Activated naive CD4-positive, alpha-beta T cell treated with anti-CD3 and anti-CD28 coated beads, Interleukin-2, amount 50 U/mL, for 24 hours (primary cell): ENCODE measurements around the gene TP53I3.
A peak's percentile ranks its signal among the peaks of the same experiment; 100 is the strongest.
"Not testable (repeated sequence)": the region's sequence is repeated elsewhere in the genome, so short reads cannot be mapped to it uniquely, and the experiment has no call there.

ENCODE experiments used
- H3K27ac Mint-ChIP-seq: one replicate; pipeline ENCODE4 v1.8.0; 2021; ENCODE audit warnings: mild to moderate bottlenecking, mixed read lengths
- H3K27me3 Mint-ChIP-seq: one replicate; pipeline ENCODE4 v1.8.0; 2021; ENCODE audit warnings: mixed read lengths
- H3K36me3 Mint-ChIP-seq: one replicate; pipeline ENCODE4 v1.8.0; 2021; ENCODE audit warnings: mixed read lengths
- H3K4me1 Mint-ChIP-seq: one replicate; pipeline ENCODE4 v1.8.0; 2021; ENCODE audit warnings: mixed read lengths
- H3K4me3 Mint-ChIP-seq: one replicate; pipeline ENCODE4 v1.8.0; 2021; ENCODE audit warnings: mild to moderate bottlenecking, mixed read lengths
- H3K9me3 Mint-ChIP-seq: one replicate; pipeline ENCODE4 v1.8.0; 2021; ENCODE audit warnings: mixed read lengths

TP53I3 gene

GRCh38 chr2:24049485-24050021 is 35.1 kb downstream of the TP53I3 start, which contains the start of gene FKBP1B:
TSS of gene FKBP1B (plus strand) at chr2:24049741. CDS start at chr2:24049850, 109 bp downstream.
- H3K36me3 Mint-ChIP-seq = no peaks in the 10 kb centered on the region
- no peak within 1 kb of the TSS for H3K4me3 Mint-ChIP-seq
- H3K27me3 Mint-ChIP-seq = peaks cover 7% of the 10 kb centered on the region
- H3K27ac Mint-ChIP-seq = no peak within 1 kb of the TSS
- H3K9me3 Mint-ChIP-seq = no peaks in the 10 kb centered on the region
- peaks cover 28% of the 10 kb centered on the region for H3K4me1 Mint-ChIP-seq

GRCh38 chr2:24048769-24049484 is 35.7 kb downstream of the TP53I3 start:
- H3K27ac Mint-ChIP-seq = no peak overlapping the region
- peaks cover 28% of the 10 kb centered on the region for H3K4me1 Mint-ChIP-seq
- no peak overlapping the region for H3K4me3 Mint-ChIP-seq
- H3K36me3 Mint-ChIP-seq = no peaks in the 10 kb centered on the region
- no peaks in the 10 kb centered on the region for H3K9me3 Mint-ChIP-seq
- peaks cover 5% of the 10 kb centered on the region for H3K27me3 Mint-ChIP-seq

- Mint-ChIP-seq H3K4me3 (peak overlapping the region; percentile 96), H3K27me3 (peaks cover 5% of the 10 kb centered on the region), H3K36me3 (peaks cover 4% of the 10 kb centered on the region), H3K4me1 (peaks cover 35% of the 10 kb centered on the region), H3K27ac (peak overlapping the region; percentile 82), H3K9me3 (no peaks in the 10 kb centered on the region)
Observed at GRCh38 chr2:24047703-24048033, 37.0 kb downstream of the TP53I3 start.

GRCh38 chr2:24046930-24047702 is 37.5 kb downstream of the TP53I3 start, which contains the start of gene WDCP:
TSS of gene WDCP (minus strand) at chr2:24047391. CDS start at chr2:24039494, 7,897 bp downstream.
- Mint-ChIP-seq H3K27me3 (peaks cover 5% of the 10 kb centered on the region), H3K4me3 (peak within 1 kb of the TSS; percentile 96), H3K36me3 (peaks cover 4% of the 10 kb centered on the region), H3K9me3 (no peaks in the 10 kb centered on the region), H3K4me1 (peaks cover 35% of the 10 kb centered on the region), H3K27ac (peak within 1 kb of the TSS; percentile 82)

- Mint-ChIP-seq H3K36me3 (peaks cover 4% of the 10 kb centered on the region), H3K27me3 (peaks cover 5% of the 10 kb centered on the region), H3K9me3 (no peaks in the 10 kb centered on the region), H3K4me3 (peak overlapping the region; percentile 96), H3K27ac (no peak overlapping the region), H3K4me1 (peaks cover 35% of the 10 kb centered on the region)
Observed at GRCh38 chr2:24046599-24046929, 38.1 kb downstream of the TP53I3 start.

- no peak overlapping the region for H3K27ac Mint-ChIP-seq
- H3K27me3 Mint-ChIP-seq = peaks cover 5% of the 10 kb centered on the region
- H3K36me3 Mint-ChIP-seq = peaks cover 4% of the 10 kb centered on the region
- no peaks in the 10 kb centered on the region for H3K9me3 Mint-ChIP-seq
- peak overlapping the region; percentile 96 for H3K4me3 Mint-ChIP-seq
- H3K4me1 Mint-ChIP-seq = peaks cover 35% of the 10 kb centered on the region
Observed at GRCh38 chr2:24045511-24046508, 38.8 kb downstream of the TP53I3 start.

- H3K4me3 Mint-ChIP-seq, H3K9me3 Mint-ChIP-seq, H3K27ac Mint-ChIP-seq, H3K27me3 Mint-ChIP-seq: not testable (repeated sequence)
- Mint-ChIP-seq H3K4me1 (peaks cover 35% of the 10 kb centered on the region), H3K36me3 (peaks cover 11% of the 10 kb centered on the region)
Observed at GRCh38 chr2:24043133-24043532, 41.5 kb downstream of the TP53I3 start.

GRCh38 chr2:24040511-24040910 is 44.1 kb downstream of the TP53I3 start:
- no peaks in the 10 kb centered on the region for H3K27me3 Mint-ChIP-seq
- H3K4me1 Mint-ChIP-seq = peaks cover 27% of the 10 kb centered on the region
- H3K9me3 Mint-ChIP-seq = no peaks in the 10 kb centered on the region
- H3K36me3 Mint-ChIP-seq = peaks cover 13% of the 10 kb centered on the region
- H3K27ac Mint-ChIP-seq = no peak overlapping the region
- no peak overlapping the region for H3K4me3 Mint-ChIP-seq

- no peak overlapping the region for H3K27ac Mint-ChIP-seq
- peaks cover 14% of the 10 kb centered on the region for H3K36me3 Mint-ChIP-seq
- H3K9me3 Mint-ChIP-seq = no peaks in the 10 kb centered on the region
- no peak overlapping the region for H3K4me3 Mint-ChIP-seq
- H3K4me1 Mint-ChIP-seq = peaks cover 23% of the 10 kb centered on the region
- H3K27me3 Mint-ChIP-seq = no peaks in the 10 kb centered on the region
Observed at GRCh38 chr2:24038786-24039499, 45.7 kb downstream of the TP53I3 start.
